Left lung (tissue), 10 donors: Measurements from ENCODE around the gene LAMB4. TPM values are rescaled to one million over a fixed set of nuclear protein-coding genes. Genes with fewer than 3 reads are reported as not detected.

Experiments used
- ATAC-seq: fragments of 200-7000 bp; cut with Tn5 transposase; one replicate; pipeline ENCODE4 v1.9.1; 2020; ENCODE audit warnings: moderate library complexity
- DNase-seq, 4 donors: peaks; one replicate each; pipeline ENCODE4 v3.0.0-alpha.2; 2013 to 2020
- H3K27ac ChIP-seq, 2 donors: fragments of 200-600 bp; sonication (generic) in 1 of 2; one replicate each; pipeline versions ENCODE4 v1.5.0 to v1.8.0; 2020 to 2021
- H3K27me3 ChIP-seq, 2 donors: fragments of 200-600 bp; sonication (generic) in 1 of 2; one replicate each; pipeline versions ENCODE4 v1.5.0 to v1.8.0; 2020 to 2021
- H3K36me3 ChIP-seq, 2 donors: fragments of 200-600 bp; sonication (generic) in 1 of 2; one replicate each; pipeline versions ENCODE4 v1.5.0 to v1.8.0; 2020 to 2021
- H3K4me1 ChIP-seq, 2 donors: fragments of 200-600 bp; one replicate each; pipeline ENCODE4 v1.8.0; 2021
- H3K4me3 ChIP-seq, 2 donors: fragments of 200-600 bp; sonication (generic) in 1 of 2; one replicate each; pipeline versions ENCODE4 v1.5.0 to v1.8.0; 2020 to 2021; ENCODE audit warnings: mild to moderate bottlenecking in 1 of 2
- H3K9me3 ChIP-seq, 2 donors: fragments of 200-600 bp; sonication (generic) in 1 of 2; one replicate each; pipeline versions ENCODE4 v1.5.0 to v1.8.0; 2020 to 2021
- CTCF ChIP-seq, 2 donors: fragments of 200-600 bp; sonication (generic) in 1 of 2; IDR thresholded peaks; one replicate each; pipeline versions ENCODE4 v1.5.0 to v1.8.0; 2021; ENCODE audit warnings: antibody characterized with exemption in 2 of 2
- intact Hi-C, 2 donors: fragments of 100-400 bp; cut with DNase I; formaldehyde crosslinking; loops; one replicate each; pipeline versions ENCODE4 v1.11.2 to v1.14.2; 2022
- polyA plus RNA-seq, 6 donors: library from polyadenylated mRNA; unstranded; fragments of 120-200 nt; gene quantifications; one replicate each; pipeline ENCODE4 v1.2.1, GENCODE V29; 2013; ENCODE audit not compliant: insufficient read length in 6 of 6
- total RNA-seq, 2 donors: library from RNA; stranded (reverse); fragmentation: NEBNext Ultra II Directional; extraction: Animal tissue kit (Norgen Biotek cat#: 25700); gene quantifications; one replicate each; pipeline ENCODE4 v1.2.1, GENCODE V29; 2021
- donor health status: DM: no; HTN: yes; CAD: no.
- donor health status: DM: no; HTN: no; CAD: no.

LAMB4 gene
- total and polyA plus RNA-seq, 8 donors, result 0.10 to 0.37 (median 0.29) TPM; not detected in 1

GRCh38 chr7:108000875-108001763 lies 129.0 kb downstream of the LAMB4 start:
- peak overlapping the region; percentile 63 to 83 for H3K27ac ChIP-seq
- H3K27me3 ChIP-seq, result peaks cover 32 to 59% of the 10 kb centered on the region in 2 donors
- peak; percentile 37 for ATAC-seq
- peak in 1 of 4 donors; percentile 37 for DNase-seq
- H3K4me3 ChIP-seq, result peak overlapping the region; percentile 43 to 53
- no peaks in the 10 kb centered on the region for H3K36me3 ChIP-seq
- TF ChIP-seq CTCF (IDR thresholded peaks at IDR 0.05), result no peak
- intact Hi-C loops, result no loop called here
- H3K4me1 ChIP-seq, result peaks cover 22 to 25% of the 10 kb centered on the region in 2 donors
- H3K9me3 ChIP-seq, result no peaks in the 10 kb centered on the region

GRCh38 chr7:107999779-108000560 lies 130.2 kb downstream of the LAMB4 start:
- DNase-seq, result no peak
- peak overlapping the region in 1 of 2 donors; percentile 83 for H3K27ac ChIP-seq
- H3K36me3 ChIP-seq, result no peaks in the 10 kb centered on the region
- ATAC-seq, result no peak
- no peaks in the 10 kb centered on the region for H3K9me3 ChIP-seq
- peaks cover 32 to 50% of the 10 kb centered on the region in 2 donors for H3K27me3 ChIP-seq
- intact Hi-C loops, result no loop called here
- no peak for TF ChIP-seq CTCF (IDR thresholded peaks at IDR 0.05)
- peak overlapping the region in 1 of 2 donors; percentile 43 for H3K4me3 ChIP-seq
- H3K4me1 ChIP-seq, result peaks cover 25 to 32% of the 10 kb centered on the region in 2 donors

- no peak overlapping the region for H3K4me3 ChIP-seq
- intact Hi-C loops, result no loop called here
- H3K36me3 ChIP-seq, result peaks cover 0 to 1% of the 10 kb centered on the region in 2 donors
- TF ChIP-seq CTCF (IDR thresholded peaks at IDR 0.05), result no peak
- H3K4me1 ChIP-seq, result peaks cover 25 to 28% of the 10 kb centered on the region in 2 donors
- H3K9me3 ChIP-seq, result no peaks in the 10 kb centered on the region
- H3K27me3 ChIP-seq, result peaks cover 28 to 40% of the 10 kb centered on the region in 2 donors
- H3K27ac ChIP-seq, result peak overlapping the region in 1 of 2 donors; percentile 83
- ATAC-seq (no peak), DNase-seq (no peak)
Observed at GRCh38 chr7:107998660-107999480, 131.3 kb downstream of the LAMB4 start.

GRCh38 chr7:107998150-107998549 lies 132.0 kb downstream of the LAMB4 start:
- Histone ChIP-seq H3K27ac (peak overlapping the region in 1 of 2 donors; percentile 14), H3K4me1 (peaks cover 20 to 28% of the 10 kb centered on the region in 2 donors), H3K36me3 (peaks cover 0 to 8% of the 10 kb centered on the region in 2 donors), H3K27me3 (peaks cover 22 to 33% of the 10 kb centered on the region in 2 donors), H3K9me3 (no peaks in the 10 kb centered on the region), H3K4me3 (no peak overlapping the region)
- ATAC-seq, result no peak
- TF ChIP-seq CTCF (IDR thresholded peaks at IDR 0.05), result no peak
- no peak for DNase-seq
- intact Hi-C loops, result no loop called here
